ENCODE data around the gene PGM5. TPM values are rescaled to one million over a fixed set of nuclear protein-coding genes. Genes with fewer than 3 reads are reported as not detected.

The PGM5 gene
- total and polyA plus RNA-seq, 2 donors (not counting 3 experiments of a cell fraction or from before 2014, with no cell fraction given), result 0.14 to 1.9 TPM

DNA sequence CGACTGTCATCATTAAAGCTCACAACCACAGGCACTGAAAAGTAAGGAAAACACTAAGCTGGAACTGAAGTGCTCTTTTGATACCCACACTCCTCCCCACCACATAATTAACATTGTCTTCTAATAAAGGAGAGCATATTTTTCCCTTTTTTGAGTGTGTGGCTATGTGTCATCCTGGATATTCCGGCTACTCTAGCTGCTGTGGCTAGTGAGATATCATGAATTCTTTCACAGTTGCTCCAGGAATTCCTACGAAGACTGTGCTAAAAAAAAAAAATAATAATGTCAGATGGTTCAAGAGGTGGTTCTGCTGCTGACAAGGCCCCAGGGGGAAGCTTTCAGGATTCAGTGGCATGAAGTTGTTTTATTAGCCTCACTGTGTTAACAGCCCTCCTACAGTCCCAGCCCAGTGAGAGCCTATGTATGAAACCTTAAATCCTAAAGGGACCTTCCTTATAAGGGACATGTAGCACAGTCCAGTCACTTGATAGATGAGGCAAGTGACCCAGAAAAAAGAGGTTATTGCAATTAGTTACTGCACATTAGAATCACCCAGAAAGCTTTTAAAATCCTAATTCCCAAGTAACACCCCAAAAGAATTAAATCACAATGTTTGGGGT is 137.7 kb downstream of the PGM5 start:
- dilution Hi-C loops (cut with MboI; ENCODE audit: extremely low pct_ligation_motif_present, low sequenced_read_pairs), result no loop called here
- DNase-seq (ENCODE audit: low read depth, low spot score) (no peak), FAIRE-seq (no peak)
- Histone ChIP-seq H2AFZ (ENCODE audit: low read depth, low read length) (no peak overlapping the region), H3K9ac (replicated peaks; ENCODE audit: extremely low read depth, insufficient read depth, low read length) (no peak overlapping the region), H3K4me2 (ENCODE audit: insufficient read depth, low read length) (no peak overlapping the region), H3K27ac (ENCODE audit: insufficient read depth, low read depth, low read length) (no peak overlapping the region), H3K9me3 (replicated peaks; ENCODE audit: control insufficient read depth, insufficient read depth, low read length) (no peaks in the 10 kb centered on the region), H3K9me1 (replicated peaks; ENCODE audit: control insufficient read depth, extremely low read depth, insufficient read depth, low read length) (no peaks in the 10 kb centered on the region), H3K4me3 (replicated peaks in 1 of 3; ENCODE audit: insufficient read depth in 1 of 3, low read depth in 1 of 3, low read length in 3 of 3) (no peak overlapping the region), H4K20me1 (replicated peaks; ENCODE audit: control insufficient read depth, extremely low read depth, insufficient read depth, low read length) (no peaks in the 10 kb centered on the region), H3K36me3 (ENCODE audit: control insufficient read depth in 2 of 2, extremely low read depth in 1 of 2, insufficient read depth in 2 of 2, low read length in 2 of 2) (no peaks in the 10 kb centered on the region), H3K4me1 (ENCODE audit: control insufficient read depth, extremely low read depth, insufficient read depth, low read length) (no peaks in the 10 kb centered on the region), H3K27me3 (ENCODE audit: control insufficient read depth in 2 of 2, insufficient read depth in 2 of 2, low read length in 2 of 2) (no peaks in the 10 kb centered on the region), H3K79me2 (ENCODE audit: control insufficient read depth, insufficient read depth, low read length) (no peaks in the 10 kb centered on the region)
- TF ChIP-seq POLR2AphosphoS5 (IDR thresholded peaks at IDR 0.05; ENCODE audit: insufficient read depth, low read depth, low read length) (no peak), FOS (IDR thresholded peaks at IDR 0.05; ENCODE audit: borderline replicate concordance, insufficient read depth, low read length) (no peak), JUN (IDR thresholded peaks at IDR 0.05; ENCODE audit: borderline replicate concordance, insufficient read depth, insufficient read length, low read depth) (no peak), GATA2 (IDR thresholded peaks at IDR 0.05; ENCODE audit: insufficient read depth, insufficient read length, low read depth, low read length) (no peak), MYC (IDR thresholded peaks at IDR 0.05; ENCODE audit: low read depth, low read length) (no peak), POLR2A (IDR thresholded peaks at IDR 0.05; ENCODE audit: low read depth, low read length) (no peak), EZH2 (IDR thresholded peaks at IDR 0.05; ENCODE audit: borderline replicate concordance, low read depth, low read length, severe bottlenecking) (no peak)
- TF ChIP-seq, protein P1, sequence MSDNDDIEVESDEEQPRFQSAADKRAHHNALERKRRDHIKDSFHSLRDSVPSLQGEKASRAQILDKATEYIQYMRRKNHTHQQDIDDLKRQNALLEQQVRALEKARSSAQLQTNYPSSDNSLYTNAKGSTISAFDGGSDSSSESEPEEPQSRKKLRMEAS (IDR thresholded peaks at IDR 0.05; ENCODE audit: insufficient read depth, insufficient read length), result no peak
- TF ChIP-seq, protein P2, sequence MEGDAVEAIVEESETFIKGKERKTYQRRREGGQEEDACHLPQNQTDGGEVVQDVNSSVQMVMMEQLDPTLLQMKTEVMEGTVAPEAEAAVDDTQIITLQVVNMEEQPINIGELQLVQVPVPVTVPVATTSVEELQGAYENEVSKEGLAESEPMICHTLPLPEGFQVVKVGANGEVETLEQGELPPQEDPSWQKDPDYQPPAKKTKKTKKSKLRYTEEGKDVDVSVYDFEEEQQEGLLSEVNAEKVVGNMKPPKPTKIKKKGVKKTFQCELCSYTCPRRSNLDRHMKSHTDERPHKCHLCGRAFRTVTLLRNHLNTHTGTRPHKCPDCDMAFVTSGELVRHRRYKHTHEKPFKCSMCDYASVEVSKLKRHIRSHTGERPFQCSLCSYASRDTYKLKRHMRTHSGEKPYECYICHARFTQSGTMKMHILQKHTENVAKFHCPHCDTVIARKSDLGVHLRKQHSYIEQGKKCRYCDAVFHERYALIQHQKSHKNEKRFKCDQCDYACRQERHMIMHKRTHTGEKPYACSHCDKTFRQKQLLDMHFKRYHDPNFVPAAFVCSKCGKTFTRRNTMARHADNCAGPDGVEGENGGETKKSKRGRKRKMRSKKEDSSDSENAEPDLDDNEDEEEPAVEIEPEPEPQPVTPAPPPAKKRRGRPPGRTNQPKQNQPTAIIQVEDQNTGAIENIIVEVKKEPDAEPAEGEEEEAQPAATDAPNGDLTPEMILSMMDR (IDR thresholded peaks at IDR 0.05; ENCODE audit: extremely low read depth in 1 of 2, insufficient read depth in 1 of 2, low read depth in 1 of 2, low read length in 2 of 2), result no peak
- BruUV-seq (replicated peaks), result no TSS peak
- intact Hi-C loops (cut with micrococcal nuclease), result no loop called here
- ChIA-PET CTCF (interaction anchor here (1.2 kb wide), 1 partner anchor 14 kb away, joined by 4 read pairs; no protein-coding TSS in a partner anchor), POLR2A (no interaction called here)
